Breast epithelium (tissue), 3 donors: ENCODE results near the gene PHACTR3.

Experiments used
- CTCF ChIP-seq, 3 donors: fragments of 450-650 bp; IDR thresholded peaks; one replicate each; pipeline ENCODE4 v1.5.1; 2016 to 2017; ENCODE audit warnings: antibody characterized with exemption in 3 of 3, mild to moderate bottlenecking in 3 of 3, moderate library complexity in 3 of 3
- POLR2AphosphoS5 ChIP-seq, 3 donors: sonication (generic); formaldehyde crosslinking; IDR thresholded peaks; one replicate each; pipeline ENCODE4 v1.6.1; 2017; ENCODE audit warnings: antibody characterized with exemption in 3 of 3

- TF ChIP-seq CTCF (IDR thresholded peaks at IDR 0.05) (no peak), POLR2AphosphoS5 (IDR thresholded peaks at IDR 0.05) (no peak)
Measured at GRCh38 chr20:59633656-59634251, 29.4 kb downstream of the PHACTR3 start.
